Ectodermal cell (in vitro differentiated cells): ENCODE results near the gene DEUP1. TPM values are rescaled to one million over a fixed set of nuclear protein-coding genes. Genes with fewer than 3 reads are reported as not detected.
A peak's percentile ranks its signal among the peaks of the same experiment; 100 is the strongest.

ENCODE experiments used
- H3K27ac ChIP-seq: 2 replicates; pipeline ENCODE4 v1.7.0; 2013; ENCODE audit warnings: mild to moderate bottlenecking, low read depth, low read length; ENCODE audit not compliant: insufficient read depth, poor library complexity, severe bottlenecking
- H3K27me3 ChIP-seq: 2 replicates; pipeline ENCODE4 v1.7.0; 2013; ENCODE audit warnings: mild to moderate bottlenecking, low read length; ENCODE audit not compliant: insufficient read depth, control insufficient read depth, poor library complexity, severe bottlenecking
- H3K36me3 ChIP-seq: one replicate; pipeline ENCODE4 v1.7.0; 2013; ENCODE audit warnings: low read length; ENCODE audit not compliant: control insufficient read depth, insufficient read depth
- H3K4me1 ChIP-seq: one replicate; pipeline ENCODE4 v1.7.0; 2013; ENCODE audit warnings: low read length; ENCODE audit not compliant: control insufficient read depth, insufficient read depth
- H3K4me3 ChIP-seq: 2 replicates; pipeline ENCODE4 v1.7.0; 2013; ENCODE audit warnings: low read depth, low read length, control low read depth; ENCODE audit not compliant: insufficient read depth
- H3K9me3 ChIP-seq: 2 replicates; pipeline ENCODE4 v1.7.0; 2013; ENCODE audit warnings: mild to moderate bottlenecking, low read length, moderate library complexity; ENCODE audit not compliant: control insufficient read depth
- WGBS, 2 experiments: methylation state at CpG; one replicate each; pipeline ENCODE4 v1.1.7; 2013; ENCODE audit warnings: missing lambda C conversion rate in 2 of 2; 5-methylcytosine and 5-hydroxymethylcytosine counted together
- polyA plus RNA-seq, 4 experiments: library from polyadenylated mRNA; stranded (reverse); fragments of 50-300 nt; gene quantifications; one replicate each; pipeline ENCODE4 v1.2.3, GENCODE V29; 2013

Gene DEUP1, protein sequence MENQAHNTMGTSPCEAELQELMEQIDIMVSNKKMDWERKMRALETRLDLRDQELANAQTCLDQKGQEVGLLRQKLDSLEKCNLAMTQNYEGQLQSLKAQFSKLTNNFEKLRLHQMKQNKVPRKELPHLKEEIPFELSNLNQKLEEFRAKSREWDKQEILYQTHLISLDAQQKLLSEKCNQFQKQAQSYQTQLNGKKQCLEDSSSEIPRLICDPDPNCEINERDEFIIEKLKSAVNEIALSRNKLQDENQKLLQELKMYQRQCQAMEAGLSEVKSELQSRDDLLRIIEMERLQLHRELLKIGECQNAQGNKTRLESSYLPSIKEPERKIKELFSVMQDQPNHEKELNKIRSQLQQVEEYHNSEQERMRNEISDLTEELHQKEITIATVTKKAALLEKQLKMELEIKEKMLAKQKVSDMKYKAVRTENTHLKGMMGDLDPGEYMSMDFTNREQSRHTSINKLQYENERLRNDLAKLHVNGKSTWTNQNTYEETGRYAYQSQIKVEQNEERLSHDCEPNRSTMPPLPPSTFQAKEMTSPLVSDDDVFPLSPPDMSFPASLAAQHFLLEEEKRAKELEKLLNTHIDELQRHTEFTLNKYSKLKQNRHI
- polyA plus RNA-seq (2013, experiment 1 of 4), result 0.41 TPM
- polyA plus RNA-seq (2013, experiment 2 of 4), result 0.43 TPM
- 0.32 TPM for polyA plus RNA-seq (2013, experiment 3 of 4)
- polyA plus RNA-seq (2013, experiment 4 of 4), result 0.20 TPM

DNA sequence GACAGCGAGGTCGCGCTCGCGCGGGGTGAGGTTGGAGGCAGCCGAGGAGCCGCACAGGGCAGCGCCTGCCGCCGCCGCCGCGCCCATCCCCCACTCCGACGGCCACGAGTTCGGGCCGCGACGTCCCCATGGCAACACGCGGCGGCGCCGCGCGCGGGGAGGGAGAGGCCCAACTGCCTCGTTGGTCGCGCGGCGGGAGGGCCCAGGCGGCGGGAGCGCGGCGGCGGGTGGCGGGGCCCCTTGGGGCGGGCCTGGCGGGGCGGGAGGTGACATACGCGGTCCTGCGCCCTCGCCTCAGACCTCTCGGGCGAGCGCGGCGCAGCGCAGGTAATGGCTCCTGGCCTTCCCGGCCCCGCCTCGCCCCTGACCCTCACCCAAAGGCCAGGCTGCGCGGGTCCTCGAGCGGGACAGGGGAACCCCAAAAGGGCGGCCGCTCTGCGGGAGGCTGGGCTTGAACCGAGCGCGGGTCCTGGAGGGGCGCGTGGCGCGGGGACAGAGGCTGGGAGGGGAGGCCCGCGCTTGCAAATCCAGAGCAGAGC, at the start of gene DEUP1:
Gene DEUP1, plus strand, starts transcription at position 297 of the 539 bp plus-strand sequence. CDS start 1,518 bp downstream, outside the sequence.
- H3K9me3 ChIP-seq, result no peaks in the 10 kb centered on the region
- 6 to 7% methylated on average over 73 of the region's 73 CpGs for WGBS, 2 experiments
- peaks cover 27% of the 10 kb centered on the region for H3K27me3 ChIP-seq
- H3K27ac ChIP-seq, result no peak within 1 kb of the TSS
- H3K4me3 ChIP-seq, result peak within 1 kb of the TSS; percentile 40
- H3K4me1 ChIP-seq, result no peaks in the 10 kb centered on the region
- H3K36me3 ChIP-seq, result no peaks in the 10 kb centered on the region

DNA sequence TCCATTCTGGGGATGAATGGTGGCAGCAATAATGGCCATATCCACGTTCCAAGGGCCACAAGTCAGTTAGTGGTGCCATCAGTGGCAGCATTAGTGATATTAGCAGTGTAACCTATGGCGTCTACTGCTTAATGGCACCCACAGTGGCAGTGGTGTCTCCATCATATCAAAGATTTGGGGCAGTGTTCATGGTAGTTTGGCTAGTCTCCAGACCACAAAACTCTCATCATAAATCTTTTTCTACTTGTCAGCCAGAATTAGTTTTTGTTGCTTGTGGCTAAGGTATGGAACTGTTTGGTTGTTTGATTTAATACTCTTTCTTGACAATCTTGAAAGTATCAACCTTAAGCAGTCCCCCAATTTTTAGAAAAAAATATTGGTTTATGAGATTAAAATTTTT, 45.1 kb upstream of the DEUP1 start:
- 87% methylated on average over 2 of the region's 2 CpGs for WGBS, 2 experiments
- H3K9me3 ChIP-seq, result no peaks in the 10 kb centered on the region
- H3K27ac ChIP-seq, result no peak overlapping the region
- no peaks in the 10 kb centered on the region for H3K4me1 ChIP-seq
- no peaks in the 10 kb centered on the region for H3K27me3 ChIP-seq
- no peak overlapping the region for H3K4me3 ChIP-seq
- H3K36me3 ChIP-seq, result no peaks in the 10 kb centered on the region

DNA sequence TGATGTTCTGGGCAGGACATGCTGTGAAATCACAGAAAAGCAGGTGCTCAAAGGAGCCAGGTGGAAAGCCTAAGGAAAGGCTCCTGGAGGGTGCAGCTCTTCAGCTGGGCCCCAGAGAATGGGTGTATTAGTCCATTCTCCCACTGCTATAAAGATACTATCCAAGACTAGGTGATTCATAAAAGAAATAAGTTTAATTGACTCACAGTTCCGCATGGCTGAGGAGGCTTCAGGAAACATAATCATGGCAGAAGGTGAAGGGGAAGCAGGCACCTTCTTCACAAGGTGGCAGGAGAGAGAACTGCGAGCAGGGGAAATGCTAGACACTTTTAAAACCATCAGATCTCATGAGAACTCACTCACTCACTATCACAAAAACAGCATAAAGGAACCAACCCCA, 43.1 kb upstream of the DEUP1 start:
- no peaks in the 10 kb centered on the region for H3K9me3 ChIP-seq
- no peaks in the 10 kb centered on the region for H3K27me3 ChIP-seq
- H3K27ac ChIP-seq, result no peak overlapping the region
- 93 to 96% methylated on average over 2 of the region's 2 CpGs for WGBS, 2 experiments
- no peaks in the 10 kb centered on the region for H3K36me3 ChIP-seq
- no peak overlapping the region for H3K4me3 ChIP-seq
- H3K4me1 ChIP-seq, result no peaks in the 10 kb centered on the region

DNA sequence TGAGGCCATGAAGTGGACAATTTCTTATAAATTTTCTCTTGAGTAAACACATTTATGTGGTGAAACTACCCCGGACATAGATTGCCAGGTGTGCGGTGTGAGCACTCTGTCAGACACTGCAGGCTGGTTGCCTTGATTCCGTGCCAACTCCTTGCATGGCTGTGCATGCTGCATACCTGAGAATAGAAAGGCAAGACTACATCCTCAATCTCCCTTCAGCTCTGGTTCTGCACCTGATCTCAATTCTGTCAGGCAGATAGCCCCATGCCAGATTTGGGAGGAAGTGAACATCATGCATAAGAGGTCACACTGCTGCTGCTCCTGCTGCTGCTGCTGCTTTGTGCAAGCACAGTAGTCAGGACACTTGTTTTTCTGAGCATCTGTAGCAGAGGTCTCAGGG, 42.5 kb upstream of the DEUP1 start:
- Histone ChIP-seq H3K4me3 (no peak overlapping the region), H3K9me3 (no peaks in the 10 kb centered on the region), H3K27me3 (no peaks in the 10 kb centered on the region), H3K27ac (no peak overlapping the region), H3K4me1 (no peaks in the 10 kb centered on the region), H3K36me3 (no peaks in the 10 kb centered on the region)
- WGBS, 2 experiments, result no CpG with 5 or more reads among the region's 3 CpGs

DNA sequence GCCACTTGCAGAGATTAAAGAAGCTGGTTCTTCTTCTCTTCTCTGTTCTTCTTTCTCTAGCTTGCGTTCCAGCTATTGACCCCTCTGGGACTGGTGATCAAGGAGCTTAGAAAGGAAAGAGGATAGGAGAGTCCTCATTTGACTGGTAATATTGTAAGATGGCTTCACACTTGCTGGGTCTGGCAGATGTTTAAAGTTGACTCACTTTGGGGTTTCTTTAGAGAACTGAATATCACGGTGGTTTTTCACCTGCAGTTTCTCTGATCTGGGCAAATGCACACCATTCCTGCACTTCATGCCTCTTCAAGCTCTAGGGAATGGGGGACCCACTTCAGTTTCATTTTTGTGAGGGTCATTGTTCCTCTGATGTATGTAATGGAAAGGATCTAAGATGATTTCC, 41.8 kb upstream of the DEUP1 start:
- H3K4me3 ChIP-seq, result no peak overlapping the region
- WGBS, 2 experiments, result 83 to 100% methylated on average over 1 of the region's 2 CpGs
- no peaks in the 10 kb centered on the region for H3K27me3 ChIP-seq
- H3K27ac ChIP-seq, result no peak overlapping the region
- no peaks in the 10 kb centered on the region for H3K36me3 ChIP-seq
- no peaks in the 10 kb centered on the region for H3K4me1 ChIP-seq
- no peaks in the 10 kb centered on the region for H3K9me3 ChIP-seq

DNA sequence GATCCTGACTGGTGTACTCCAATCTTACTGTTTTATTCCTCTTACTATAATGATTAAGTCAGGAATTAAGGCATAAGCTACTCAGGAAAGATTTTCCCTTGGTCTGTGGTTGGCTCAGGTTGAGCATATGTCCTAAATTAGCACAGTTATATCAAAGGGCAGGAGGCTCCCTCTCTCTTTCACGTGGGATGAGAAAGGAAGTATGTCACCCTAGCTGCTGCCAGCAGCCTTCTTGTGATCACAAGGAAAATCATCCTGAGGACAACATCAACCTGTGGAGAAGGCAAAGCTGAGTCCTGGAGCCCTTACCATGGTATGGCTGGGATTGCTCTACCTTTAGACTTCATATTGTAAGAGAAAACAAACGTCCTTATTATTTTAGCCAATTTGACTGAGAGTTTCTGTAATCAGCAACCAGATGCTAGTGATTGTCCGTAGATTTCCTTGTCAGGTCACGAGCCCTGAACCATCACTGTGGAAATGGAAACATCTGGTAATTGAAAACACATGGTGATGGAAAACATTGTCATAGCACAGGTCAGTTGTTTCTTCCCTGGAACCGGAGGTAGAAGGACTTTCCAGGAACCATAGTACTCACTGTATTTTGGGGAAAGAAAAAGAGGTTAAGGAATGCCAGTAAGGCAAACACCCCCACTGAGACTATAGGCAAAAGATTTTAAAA, 40.6 kb upstream of the DEUP1 start:
- H3K27ac ChIP-seq, result no peak overlapping the region
- 73 to 75% methylated on average over 5 of the region's 5 CpGs for WGBS, 2 experiments
- no peak overlapping the region for H3K4me3 ChIP-seq
- no peaks in the 10 kb centered on the region for H3K4me1 ChIP-seq
- H3K36me3 ChIP-seq, result no peaks in the 10 kb centered on the region
- no peaks in the 10 kb centered on the region for H3K27me3 ChIP-seq
- H3K9me3 ChIP-seq, result no peaks in the 10 kb centered on the region

DNA sequence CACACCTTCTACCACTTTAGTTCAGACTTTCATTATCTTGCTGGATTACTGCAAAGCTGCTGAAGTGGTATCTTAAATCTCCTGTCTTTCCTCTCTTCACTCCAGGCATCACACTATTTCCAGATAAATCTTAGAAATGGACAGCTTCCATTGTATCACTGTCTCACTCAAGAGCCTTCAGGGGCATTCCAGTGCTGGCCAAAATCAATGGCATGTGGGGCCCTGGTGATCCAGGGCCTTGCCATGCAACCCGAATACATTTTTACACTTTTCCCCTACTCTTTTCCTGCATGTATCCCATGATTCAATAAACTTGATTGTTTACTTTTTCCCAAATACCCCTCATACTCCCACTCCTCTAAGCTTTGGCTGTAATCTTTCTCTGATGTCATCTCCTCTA, 39.4 kb upstream of the DEUP1 start:
- no peaks in the 10 kb centered on the region for H3K9me3 ChIP-seq
- WGBS, 2 experiments, result 76 to 91% methylated on average over 1 of the region's 1 CpG
- H3K36me3 ChIP-seq, result no peaks in the 10 kb centered on the region
- H3K27ac ChIP-seq, result no peak overlapping the region
- no peaks in the 10 kb centered on the region for H3K27me3 ChIP-seq
- H3K4me3 ChIP-seq, result no peak overlapping the region
- H3K4me1 ChIP-seq, result no peaks in the 10 kb centered on the region

DNA sequence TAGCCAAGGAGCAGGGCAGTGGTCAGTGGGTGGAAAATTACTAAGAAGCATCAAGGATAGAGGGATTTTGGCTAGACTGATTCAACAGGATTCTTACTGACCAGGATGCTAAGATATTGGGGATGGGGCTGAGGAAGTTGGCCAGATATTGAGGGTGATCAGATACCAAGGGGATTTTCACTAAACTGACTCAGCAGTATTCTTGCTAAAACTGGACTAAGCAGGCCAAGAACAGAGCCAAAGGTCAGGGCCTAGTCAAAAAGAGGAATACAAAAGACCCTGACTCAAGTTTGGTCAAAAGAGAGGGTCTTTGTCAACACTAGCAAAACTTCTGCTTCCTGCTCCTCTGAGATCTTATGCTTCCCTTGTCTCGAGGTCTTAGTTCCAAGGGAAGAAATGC, 38.6 kb upstream of the DEUP1 start:
- H3K27me3 ChIP-seq, result no peaks in the 10 kb centered on the region
- no peak overlapping the region for H3K4me3 ChIP-seq
- WGBS, 2 experiments, result 80 to 93% methylated on average over 1 of the region's 1 CpG
- no peaks in the 10 kb centered on the region for H3K9me3 ChIP-seq
- no peaks in the 10 kb centered on the region for H3K36me3 ChIP-seq
- H3K4me1 ChIP-seq, result no peaks in the 10 kb centered on the region
- no peak overlapping the region for H3K27ac ChIP-seq

DNA sequence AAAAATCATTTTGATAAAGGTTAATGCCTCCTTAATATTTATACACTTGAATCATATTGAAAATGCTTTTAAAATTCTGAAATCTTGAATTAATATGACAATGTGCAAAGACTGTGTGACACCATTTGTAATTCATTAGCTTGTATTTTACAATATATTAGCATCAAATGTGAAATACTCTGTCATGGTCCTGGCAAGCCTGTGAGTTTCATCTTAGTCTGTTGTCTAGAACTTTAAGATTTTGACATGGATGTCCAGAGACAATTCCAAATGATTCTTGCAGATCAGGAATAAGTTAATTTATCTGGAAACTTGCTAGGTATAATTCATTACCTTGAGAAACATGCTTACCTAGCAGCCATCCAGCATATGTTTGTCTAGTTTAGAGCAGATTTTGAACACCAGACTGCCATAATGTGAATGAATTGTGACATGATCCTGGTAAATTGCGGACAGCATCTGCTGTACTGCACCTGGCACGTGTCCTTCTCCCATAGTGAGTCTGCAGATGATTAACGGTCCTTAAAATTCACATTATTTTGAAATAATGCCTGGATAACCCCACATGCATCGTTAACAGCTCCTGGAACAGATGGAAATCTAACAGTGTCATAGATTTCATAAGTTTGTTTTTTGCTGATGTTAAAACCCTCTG, 34.5 kb upstream of the DEUP1 start:
- Histone ChIP-seq H3K27ac (no peak overlapping the region), H3K9me3 (no peaks in the 10 kb centered on the region), H3K27me3 (no peaks in the 10 kb centered on the region), H3K4me3 (no peak overlapping the region), H3K36me3 (no peaks in the 10 kb centered on the region), H3K4me1 (no peaks in the 10 kb centered on the region)
- 95% methylated on average over 4 of the region's 4 CpGs for WGBS, 2 experiments
